ACC112 (cell line): ENCODE results near the gene PMPCB.
A peak's percentile ranks its signal among the peaks of the same experiment; 100 is the strongest.
"Not testable (repeated sequence)": the region's sequence is repeated elsewhere in the genome, so short reads cannot be mapped to it uniquely, and the experiment has no call there.

Experiments
- H2AFZ ChIP-seq: fragments of 200-600 bp; sonication (generic); one replicate; pipeline ENCODE4 v1.6.0; 2017; ENCODE audit warnings: antibody characterized with exemption, low read length; ENCODE audit not compliant: unreplicated experiment
- H3K27ac ChIP-seq: fragments of 200-600 bp; sonication (generic); 2 replicates; pipeline ENCODE4 v1.5.1; 2014; ENCODE audit warnings: low read depth, mild to moderate bottlenecking, antibody characterized with exemption, low read length, moderate library complexity
- H3K27me3 ChIP-seq: fragments of 200-600 bp; sonication (generic); 2 replicates; pipeline ENCODE4 v1.6.1; 2014; ENCODE audit warnings: mild to moderate bottlenecking, antibody characterized with exemption, low read length, moderate library complexity, mixed read lengths; ENCODE audit not compliant: insufficient read depth
- H3K36me3 ChIP-seq: fragments of 200-600 bp; sonication (generic); 2 replicates; pipeline ENCODE4 v1.6.1; 2016; ENCODE audit warnings: mild to moderate bottlenecking, antibody characterized with exemption, low read length, moderate library complexity, mixed read lengths; ENCODE audit not compliant: insufficient read depth
- H3K4me1 ChIP-seq: fragments of 200-600 bp; sonication (generic); one replicate; pipeline ENCODE4 v1.6.1; 2016; ENCODE audit warnings: low read length, mixed read lengths; ENCODE audit not compliant: insufficient read depth, unreplicated experiment, control insufficient read depth
- H3K4me3 ChIP-seq: fragments of 200-600 bp; sonication (generic); 2 replicates; pipeline ENCODE4 v1.5.1; 2014; ENCODE audit warnings: mild to moderate bottlenecking, low read depth, low read length
- H3K79me2 ChIP-seq: fragments of 200-600 bp; sonication (generic); one replicate; pipeline ENCODE4 v1.6.0; 2016; ENCODE audit warnings: low read length; ENCODE audit not compliant: control insufficient read depth, unreplicated experiment, insufficient read depth

The PMPCB gene, protein sequence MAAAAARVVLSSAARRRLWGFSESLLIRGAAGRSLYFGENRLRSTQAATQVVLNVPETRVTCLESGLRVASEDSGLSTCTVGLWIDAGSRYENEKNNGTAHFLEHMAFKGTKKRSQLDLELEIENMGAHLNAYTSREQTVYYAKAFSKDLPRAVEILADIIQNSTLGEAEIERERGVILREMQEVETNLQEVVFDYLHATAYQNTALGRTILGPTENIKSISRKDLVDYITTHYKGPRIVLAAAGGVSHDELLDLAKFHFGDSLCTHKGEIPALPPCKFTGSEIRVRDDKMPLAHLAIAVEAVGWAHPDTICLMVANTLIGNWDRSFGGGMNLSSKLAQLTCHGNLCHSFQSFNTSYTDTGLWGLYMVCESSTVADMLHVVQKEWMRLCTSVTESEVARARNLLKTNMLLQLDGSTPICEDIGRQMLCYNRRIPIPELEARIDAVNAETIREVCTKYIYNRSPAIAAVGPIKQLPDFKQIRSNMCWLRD

DNA sequence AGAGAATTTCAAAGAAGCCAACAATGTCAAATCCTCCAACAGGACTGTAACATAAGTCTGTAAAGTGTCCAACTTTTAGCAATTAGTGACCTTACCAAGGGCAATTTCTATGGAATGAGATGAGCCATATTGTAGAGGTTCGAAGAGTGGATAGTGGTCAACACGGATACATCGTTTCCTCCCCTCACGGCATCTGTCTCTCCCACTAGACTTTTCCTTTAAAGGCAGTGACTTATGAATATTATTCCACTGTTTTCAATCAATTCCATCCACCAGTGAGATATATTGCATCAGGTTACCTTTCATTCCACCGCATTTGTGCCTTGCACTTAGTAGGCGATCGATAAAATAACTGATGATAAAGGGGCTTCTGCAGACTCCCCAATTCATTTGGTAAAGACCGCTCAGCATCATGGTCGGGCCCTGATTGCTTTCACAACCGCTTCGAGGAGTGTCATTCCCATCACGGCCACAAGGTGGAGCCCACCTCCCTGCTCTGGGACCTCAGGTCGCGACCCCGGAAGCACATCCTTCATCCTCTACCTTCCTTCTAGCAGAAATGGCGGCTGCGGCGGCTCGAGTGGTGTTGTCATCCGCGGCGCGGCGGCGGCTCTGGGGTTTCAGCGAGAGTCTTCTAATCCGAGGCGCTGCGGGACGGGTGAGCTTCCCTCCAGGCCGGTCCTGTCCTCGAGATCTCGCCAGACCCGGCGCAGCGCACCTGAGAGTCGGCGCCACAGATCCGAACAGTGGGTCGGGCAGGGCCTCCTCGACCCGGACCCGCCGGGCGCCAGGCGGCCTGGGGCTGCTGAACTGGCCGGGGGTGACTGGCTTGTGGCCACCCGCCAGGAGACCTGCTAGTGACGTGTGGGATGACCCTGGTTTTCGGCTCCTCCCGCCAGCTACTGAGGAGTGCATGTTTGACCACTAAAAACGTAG lies at the start of gene PMPCB:
PMPCB (plus strand) TSS at position 535 of the 936 bp plus-strand sequence; CDS start at position 560, 25 bp downstream.
- H3K36me3 ChIP-seq = peaks cover 14% of the 10 kb centered on the region; the same call in 1 of the 2 replicates
- peaks cover 23% of the 10 kb centered on the region for H3K79me2 ChIP-seq
- H3K27ac ChIP-seq = peak within 1 kb of the TSS; percentile 80
- peak within 1 kb of the TSS; percentile 77 for H3K4me3 ChIP-seq
- peaks cover 8% of the 10 kb centered on the region for H3K4me1 ChIP-seq
- peak within 1 kb of the TSS; percentile 76 for H2AFZ ChIP-seq
- H3K27me3 ChIP-seq = no peaks in the 10 kb centered on the region

GRCh38 chr7:103253699-103254506 lies 43.3 kb upstream of the PMPCB start:
- not testable (repeated sequence) for H3K4me1 ChIP-seq, H3K4me3 ChIP-seq, H3K36me3 ChIP-seq, H3K27ac ChIP-seq, H3K27me3 ChIP-seq, H3K79me2 ChIP-seq, H2AFZ ChIP-seq

DNA sequence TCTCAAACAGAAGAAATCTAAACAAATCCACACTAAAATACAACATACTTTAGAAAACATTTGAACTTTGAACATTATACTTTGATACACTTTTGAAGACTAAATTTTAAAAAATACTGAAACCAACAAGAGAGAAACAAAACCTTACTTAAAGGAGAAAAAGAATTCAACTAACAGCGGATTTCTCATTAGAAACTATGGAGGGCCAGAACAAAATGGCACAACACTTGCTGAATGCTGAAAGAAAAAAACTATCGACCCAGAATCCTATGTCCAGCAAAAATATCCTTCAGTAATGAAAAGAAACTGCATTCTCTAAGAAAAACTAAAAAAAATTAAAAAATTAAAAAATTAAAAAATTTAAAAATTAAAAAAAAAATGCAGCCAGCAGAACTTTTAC lies 33.2 kb upstream of the PMPCB start:
- H3K4me1 ChIP-seq, H2AFZ ChIP-seq, H3K27ac ChIP-seq, H3K36me3 ChIP-seq, H3K27me3 ChIP-seq, H3K79me2 ChIP-seq, H3K4me3 ChIP-seq: not testable (repeated sequence)

- H3K36me3 ChIP-seq, H3K27me3 ChIP-seq, H3K79me2 ChIP-seq, H3K4me1 ChIP-seq, H2AFZ ChIP-seq, H3K27ac ChIP-seq, H3K4me3 ChIP-seq: not testable (repeated sequence)
Measured at GRCh38 chr7:103266229-103266628, 31.0 kb upstream of the PMPCB start.

DNA sequence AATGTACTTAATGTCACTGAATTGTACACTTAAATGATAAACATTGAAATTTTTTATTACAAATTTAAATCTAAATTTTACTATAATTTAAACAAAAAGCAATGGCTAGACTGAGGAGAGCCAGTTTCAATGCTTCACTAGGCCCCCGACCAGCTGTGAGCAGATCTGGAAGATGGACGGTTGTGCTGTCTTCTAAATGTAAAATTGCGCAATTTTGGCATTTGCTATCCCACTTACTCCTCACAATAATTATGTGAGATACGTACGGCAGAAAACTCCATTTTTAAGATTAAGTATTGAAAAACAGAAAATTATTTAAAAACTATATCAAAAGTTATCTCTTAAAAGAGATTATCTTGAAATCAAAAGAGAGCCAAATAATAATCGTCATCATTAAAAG lies 23.9 kb upstream of the PMPCB start:
- H3K27ac ChIP-seq, H3K79me2 ChIP-seq, H3K4me1 ChIP-seq, H3K4me3 ChIP-seq, H2AFZ ChIP-seq, H3K27me3 ChIP-seq, H3K36me3 ChIP-seq: not testable (repeated sequence)

- H3K36me3 ChIP-seq, H3K4me1 ChIP-seq, H3K27ac ChIP-seq, H3K27me3 ChIP-seq, H3K4me3 ChIP-seq, H2AFZ ChIP-seq, H3K79me2 ChIP-seq: not testable (repeated sequence)
Measured at GRCh38 chr7:103274867-103275266, 22.4 kb upstream of the PMPCB start.

- not testable (repeated sequence) for H3K36me3 ChIP-seq, H3K79me2 ChIP-seq, H3K4me1 ChIP-seq, H3K4me3 ChIP-seq, H3K27ac ChIP-seq, H3K27me3 ChIP-seq, H2AFZ ChIP-seq
Measured at GRCh38 chr7:103278195-103278594, 19.0 kb upstream of the PMPCB start.

GRCh38 chr7:103279636-103279962 lies 17.6 kb upstream of the PMPCB start:
- not testable (repeated sequence) for H3K27me3 ChIP-seq, H3K4me1 ChIP-seq, H3K36me3 ChIP-seq, H3K79me2 ChIP-seq
- peak overlapping the region; percentile 92 for H3K4me3 ChIP-seq
- H3K27ac ChIP-seq = peak overlapping the region; percentile 52
- H2AFZ ChIP-seq = peak overlapping the region; percentile 96

- peak overlapping the region; percentile 92 for H3K4me3 ChIP-seq
- H2AFZ ChIP-seq = peak overlapping the region; percentile 96
- H3K27me3 ChIP-seq, H3K36me3 ChIP-seq, H3K79me2 ChIP-seq, H3K4me1 ChIP-seq: not testable (repeated sequence)
- H3K27ac ChIP-seq = peak overlapping the region; percentile 52
Measured at GRCh38 chr7:103279963-103280802, 17.1 kb upstream of the PMPCB start.

GRCh38 chr7:103280803-103281155 lies 16.5 kb upstream of the PMPCB start:
- Histone ChIP-seq H3K4me3 (peak overlapping the region; percentile 92), H2AFZ (peak overlapping the region; percentile 96)
- H3K36me3 ChIP-seq, H3K79me2 ChIP-seq, H3K4me1 ChIP-seq, H3K27me3 ChIP-seq, H3K27ac ChIP-seq: not testable (repeated sequence)
